ENCODE measurements around the gene SLC38A2. TPM values are rescaled to one million over a fixed set of nuclear protein-coding genes. Genes with fewer than 3 reads are reported as not detected.
A peak's percentile ranks its signal among the peaks of the same experiment; 100 is the strongest.

The SLC38A2 gene
- polyA plus RNA-seq, 1 donor = 91.6 TPM

DNA sequence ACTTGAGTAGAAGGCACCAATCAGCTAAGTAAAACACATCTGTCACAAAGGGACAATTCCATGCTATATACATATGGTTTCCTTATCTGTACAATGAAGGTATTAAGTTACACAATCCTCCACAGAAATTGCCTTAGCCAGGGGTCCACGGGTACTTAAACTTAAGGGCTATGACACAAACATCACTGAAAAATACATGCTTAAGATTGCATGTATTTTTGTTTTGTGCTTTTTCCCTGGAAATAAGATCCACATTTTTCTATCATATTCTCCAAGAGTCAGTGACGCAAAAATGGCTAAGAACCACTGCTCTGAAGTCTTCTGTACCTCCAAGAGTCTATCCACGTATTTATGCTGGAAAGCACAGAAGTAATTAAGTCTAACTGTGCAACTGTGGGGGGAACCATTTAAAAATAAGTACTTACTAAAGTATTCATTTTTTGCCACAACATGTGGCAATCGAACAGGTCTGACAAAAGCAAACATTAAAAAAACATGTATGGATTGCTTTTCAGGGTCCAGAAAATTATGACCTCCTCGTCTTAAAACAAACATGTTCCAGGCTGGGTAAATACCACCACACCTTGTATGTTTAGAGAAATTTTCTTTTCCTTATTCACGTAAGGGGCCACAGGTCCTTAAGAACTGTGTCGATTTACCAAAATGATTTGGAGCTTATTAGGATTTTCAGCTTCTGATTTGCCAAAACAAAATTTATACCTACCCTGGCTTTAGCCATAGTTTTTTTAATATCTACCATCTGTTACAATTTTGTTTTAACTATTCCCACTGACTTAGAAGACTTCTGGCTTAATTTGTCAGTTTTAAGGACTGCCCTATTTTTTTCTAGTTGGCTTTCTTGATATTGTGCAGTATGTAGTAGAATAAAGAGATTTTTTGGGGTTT lies 2.8 kb downstream of the SLC38A2 start:
- Histone ChIP-seq H3K27ac (ENCODE audit: low read length) (peak overlapping the region; percentile 92), H3K9me3 (ENCODE audit: control insufficient read depth, low read depth, low read length) (no peaks in the 10 kb centered on the region), H3K4me3 (ENCODE audit: low read length) (peak overlapping the region; percentile 89), H3K36me3 (ENCODE audit: control insufficient read depth, insufficient read depth, low read length) (peaks cover 40% of the 10 kb centered on the region), H3K4me1 (ENCODE audit: control insufficient read depth, insufficient read depth, low read length) (peaks cover 23% of the 10 kb centered on the region), H3K27me3 (ENCODE audit: control insufficient read depth, insufficient read depth, low read length) (peaks cover 6% of the 10 kb centered on the region)
- DNase-seq = peak in 1 of 2 donors; percentile 53
- WGBS (ENCODE audit: insufficient coverage, low lambda C conversion rate) = 40% methylated on average over 1 of the region's 7 CpGs

DNA sequence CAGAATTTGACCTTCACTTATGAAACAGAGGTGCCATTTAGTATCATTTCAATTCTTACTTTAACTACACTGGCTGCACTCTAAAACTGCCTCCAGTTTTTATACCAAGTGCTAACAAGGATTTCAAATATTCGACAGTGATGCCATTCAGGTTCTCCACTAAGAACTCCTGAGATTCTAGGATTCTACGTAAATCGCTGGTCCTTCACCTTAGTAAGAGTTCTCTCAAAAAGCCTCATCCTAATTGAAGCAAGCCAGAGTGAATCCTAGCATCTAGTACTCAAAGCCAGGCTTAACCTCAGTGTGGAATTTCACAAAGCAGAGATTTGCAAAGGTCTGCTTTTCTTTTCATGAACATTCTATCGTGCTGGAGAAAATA lies 3.5 kb downstream of the SLC38A2 start:
- no CpG with 5 or more reads among the region's 4 CpGs for WGBS (ENCODE audit: insufficient coverage, low lambda C conversion rate)
- Histone ChIP-seq H3K27ac (ENCODE audit: low read length) (no peak overlapping the region), H3K27me3 (ENCODE audit: control insufficient read depth, insufficient read depth, low read length) (peaks cover 5% of the 10 kb centered on the region), H3K36me3 (ENCODE audit: control insufficient read depth, insufficient read depth, low read length) (peaks cover 45% of the 10 kb centered on the region), H3K4me3 (ENCODE audit: low read length) (no peak overlapping the region), H3K9me3 (ENCODE audit: control insufficient read depth, low read depth, low read length) (no peaks in the 10 kb centered on the region), H3K4me1 (ENCODE audit: control insufficient read depth, insufficient read depth, low read length) (peaks cover 22% of the 10 kb centered on the region)
- no peak for DNase-seq

DNA sequence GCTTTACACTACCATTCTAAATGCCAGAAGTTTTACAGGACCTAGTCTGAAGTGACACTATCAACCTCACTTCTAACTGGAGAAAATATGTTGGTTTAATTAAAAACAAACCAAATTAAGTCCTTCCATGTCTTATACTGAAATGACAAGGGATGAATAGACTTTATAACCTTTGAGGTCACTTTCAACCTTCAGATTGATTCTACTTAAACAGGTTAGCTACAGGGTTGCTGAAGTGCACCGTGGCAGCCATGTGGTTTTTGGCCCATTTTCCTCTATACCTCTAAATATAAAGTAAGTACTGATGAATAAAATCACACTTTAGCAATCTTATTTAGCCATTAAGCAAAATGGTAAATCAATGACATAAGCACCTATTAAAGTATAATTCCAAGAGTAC lies 3.9 kb downstream of the SLC38A2 start:
- peaks cover 18% of the 10 kb centered on the region for H3K4me1 ChIP-seq (ENCODE audit: control insufficient read depth, insufficient read depth, low read length)
- H3K27ac ChIP-seq (ENCODE audit: low read length) = no peak overlapping the region
- H3K27me3 ChIP-seq (ENCODE audit: control insufficient read depth, insufficient read depth, low read length) = peaks cover 3% of the 10 kb centered on the region
- no CpG with 5 or more reads among the region's 1 CpG for WGBS (ENCODE audit: insufficient coverage, low lambda C conversion rate)
- no peaks in the 10 kb centered on the region for H3K9me3 ChIP-seq (ENCODE audit: control insufficient read depth, low read depth, low read length)
- peaks cover 49% of the 10 kb centered on the region for H3K36me3 ChIP-seq (ENCODE audit: control insufficient read depth, insufficient read depth, low read length)
- no peak overlapping the region for H3K4me3 ChIP-seq (ENCODE audit: low read length)
- DNase-seq = no peak

DNA sequence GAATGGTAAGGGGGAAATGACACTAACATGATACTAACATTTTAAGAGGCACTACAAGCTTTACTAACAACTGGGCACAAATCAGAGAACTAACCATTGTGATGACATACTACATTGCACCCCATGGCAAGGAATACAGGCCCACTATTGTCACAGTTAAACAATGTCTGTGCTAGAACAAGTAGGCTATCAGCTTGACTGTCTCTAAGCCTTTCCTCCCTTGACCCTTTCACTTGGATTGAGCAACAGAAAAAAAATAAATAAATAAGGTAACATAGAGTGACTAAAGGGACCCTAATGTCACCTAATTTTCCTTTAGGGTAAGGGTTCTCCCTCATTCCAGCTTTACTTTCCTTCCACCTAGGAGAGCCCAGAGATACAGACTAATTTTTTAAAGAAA lies 4.4 kb downstream of the SLC38A2 start:
- H3K27ac ChIP-seq (ENCODE audit: low read length) = no peak overlapping the region
- peaks cover 53% of the 10 kb centered on the region for H3K36me3 ChIP-seq (ENCODE audit: control insufficient read depth, insufficient read depth, low read length)
- H3K27me3 ChIP-seq (ENCODE audit: control insufficient read depth, insufficient read depth, low read length) = no peaks in the 10 kb centered on the region
- H3K4me1 ChIP-seq (ENCODE audit: control insufficient read depth, insufficient read depth, low read length) = peaks cover 15% of the 10 kb centered on the region
- H3K9me3 ChIP-seq (ENCODE audit: control insufficient read depth, low read depth, low read length) = no peaks in the 10 kb centered on the region
- no peak for DNase-seq
- H3K4me3 ChIP-seq (ENCODE audit: low read length) = no peak overlapping the region

DNA sequence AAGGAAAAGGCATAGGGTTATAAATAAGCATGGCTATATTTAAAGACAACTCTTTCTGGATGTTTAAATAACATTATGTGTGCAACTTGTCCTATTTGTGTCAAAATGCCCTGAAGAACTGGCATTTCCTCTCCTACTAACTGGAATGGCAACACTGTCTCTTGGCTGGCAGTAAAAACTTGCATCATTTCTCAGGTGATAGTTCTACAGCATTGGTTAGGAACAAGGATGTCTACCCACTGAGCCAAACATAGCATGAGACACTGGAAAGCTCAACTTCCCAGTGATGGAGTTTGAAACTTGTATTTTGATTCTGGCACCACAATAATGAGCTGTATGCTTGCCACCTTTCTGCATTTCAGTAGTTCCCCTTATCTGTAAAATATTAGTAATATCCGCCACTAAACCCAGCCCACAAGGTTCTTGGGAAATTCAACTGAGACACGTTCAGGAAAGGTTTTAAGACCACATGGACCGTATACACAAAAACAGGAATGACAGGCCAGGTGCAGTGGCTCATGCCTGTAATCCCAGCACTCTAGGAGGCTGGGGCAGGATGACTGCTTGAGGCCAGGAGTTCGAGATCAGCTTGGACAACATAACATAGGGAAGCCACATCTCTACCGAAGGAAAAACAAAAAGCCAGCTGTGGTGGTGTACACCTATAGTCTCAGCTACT lies 5.1 kb downstream of the SLC38A2 start:
- no CpG with 5 or more reads among the region's 5 CpGs for WGBS (ENCODE audit: insufficient coverage, low lambda C conversion rate)
- H3K36me3 ChIP-seq (ENCODE audit: control insufficient read depth, insufficient read depth, low read length) = peaks cover 58% of the 10 kb centered on the region
- no peak overlapping the region for H3K4me3 ChIP-seq (ENCODE audit: low read length)
- no peaks in the 10 kb centered on the region for H3K9me3 ChIP-seq (ENCODE audit: control insufficient read depth, low read depth, low read length)
- no peak for DNase-seq
- peaks cover 15% of the 10 kb centered on the region for H3K4me1 ChIP-seq (ENCODE audit: control insufficient read depth, insufficient read depth, low read length)
- no peak overlapping the region for H3K27ac ChIP-seq (ENCODE audit: low read length)
- no peaks in the 10 kb centered on the region for H3K27me3 ChIP-seq (ENCODE audit: control insufficient read depth, insufficient read depth, low read length)

DNA sequence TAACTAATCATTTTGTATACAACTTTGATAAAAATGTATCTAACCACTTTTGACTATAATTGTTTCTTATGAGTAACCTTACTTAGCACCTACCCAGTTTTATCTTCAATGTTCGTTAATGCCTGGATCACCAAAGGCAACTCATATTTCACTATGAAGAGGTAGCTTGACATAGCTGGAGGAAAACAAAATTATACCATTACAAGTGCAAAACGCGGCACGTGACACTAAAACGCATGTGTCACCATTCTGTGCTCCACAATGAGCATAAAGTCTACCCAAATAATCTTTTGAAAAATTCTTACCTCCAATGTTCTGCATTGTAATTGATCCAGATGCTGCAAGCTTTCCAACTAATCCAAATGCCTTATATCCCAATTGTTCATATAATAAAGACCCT lies 5.8 kb downstream of the SLC38A2 start:
- H3K4me1 ChIP-seq (ENCODE audit: control insufficient read depth, insufficient read depth, low read length) = peaks cover 15% of the 10 kb centered on the region
- H3K27ac ChIP-seq (ENCODE audit: low read length) = no peak overlapping the region
- H3K36me3 ChIP-seq (ENCODE audit: control insufficient read depth, insufficient read depth, low read length) = peaks cover 60% of the 10 kb centered on the region
- no peak overlapping the region for H3K4me3 ChIP-seq (ENCODE audit: low read length)
- DNase-seq = no peak
- H3K27me3 ChIP-seq (ENCODE audit: control insufficient read depth, insufficient read depth, low read length) = no peaks in the 10 kb centered on the region
- 97% methylated on average over 5 of the region's 5 CpGs for WGBS (ENCODE audit: insufficient coverage, low lambda C conversion rate)
- H3K9me3 ChIP-seq (ENCODE audit: control insufficient read depth, low read depth, low read length) = no peaks in the 10 kb centered on the region

DNA sequence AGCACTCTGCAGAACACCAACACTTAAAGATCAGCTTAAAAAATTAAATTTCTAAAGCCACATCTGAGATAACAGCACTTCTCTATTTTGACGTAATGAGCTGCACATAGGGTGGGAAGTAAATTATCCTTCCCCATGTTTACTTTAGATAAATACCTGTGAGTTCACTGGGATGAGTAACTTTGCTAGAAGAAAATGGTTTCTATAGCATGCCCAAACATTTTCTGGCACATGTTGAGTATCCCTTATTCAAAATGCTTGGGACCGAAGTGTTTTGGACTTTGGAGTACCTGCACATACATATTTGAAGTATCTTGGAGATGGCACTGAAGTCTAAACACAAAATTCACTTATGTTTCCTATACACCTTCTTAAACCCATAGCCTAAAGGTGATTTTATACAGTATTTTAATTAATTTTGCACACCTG lies 6.6 kb downstream of the SLC38A2 start:
- WGBS (ENCODE audit: insufficient coverage, low lambda C conversion rate) = no CpG with 5 or more reads among the region's 2 CpGs
- Histone ChIP-seq H3K9me3 (ENCODE audit: control insufficient read depth, low read depth, low read length) (no peaks in the 10 kb centered on the region), H3K27me3 (ENCODE audit: control insufficient read depth, insufficient read depth, low read length) (no peaks in the 10 kb centered on the region), H3K36me3 (ENCODE audit: control insufficient read depth, insufficient read depth, low read length) (peaks cover 63% of the 10 kb centered on the region), H3K27ac (ENCODE audit: low read length) (no peak overlapping the region), H3K4me3 (ENCODE audit: low read length) (no peak overlapping the region), H3K4me1 (ENCODE audit: control insufficient read depth, insufficient read depth, low read length) (peaks cover 15% of the 10 kb centered on the region)
- no peak for DNase-seq

- DNase-seq = peak in 1 of 2 donors; percentile 76
Measured at GRCh38 chr12:46364777-46365580, 7.6 kb downstream of the SLC38A2 start.

DNA sequence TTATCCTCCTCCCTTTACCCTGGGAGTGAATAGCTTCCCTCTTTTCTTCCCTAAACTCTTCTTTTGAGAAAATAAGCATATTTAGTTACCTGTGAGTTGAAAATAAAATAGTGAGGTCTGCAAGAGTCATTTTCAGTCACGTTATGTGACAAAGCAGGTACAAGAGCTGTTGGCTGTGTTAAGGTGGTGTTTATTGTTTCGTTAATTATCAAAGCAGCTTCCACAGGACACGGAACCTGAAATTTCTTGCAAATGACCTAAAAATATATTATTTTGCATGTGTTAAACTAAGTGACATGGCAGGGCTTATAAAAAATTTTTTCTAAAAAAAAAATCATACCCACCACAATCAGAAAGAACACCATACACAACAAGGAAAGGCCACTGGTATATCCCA lies 8.3 kb downstream of the SLC38A2 start:
- Histone ChIP-seq H3K27ac (ENCODE audit: low read length) (no peak overlapping the region), H3K27me3 (ENCODE audit: control insufficient read depth, insufficient read depth, low read length) (no peaks in the 10 kb centered on the region), H3K4me1 (ENCODE audit: control insufficient read depth, insufficient read depth, low read length) (peaks cover 13% of the 10 kb centered on the region), H3K4me3 (ENCODE audit: low read length) (no peak overlapping the region), H3K36me3 (ENCODE audit: control insufficient read depth, insufficient read depth, low read length) (peaks cover 70% of the 10 kb centered on the region), H3K9me3 (ENCODE audit: control insufficient read depth, low read depth, low read length) (no peaks in the 10 kb centered on the region)
- DNase-seq = no peak
- 100% methylated on average over 2 of the region's 3 CpGs for WGBS (ENCODE audit: insufficient coverage, low lambda C conversion rate)

More at GRCh38 chr12:46364777-46365580, 7.6 kb downstream of the SLC38A2 start:
- no peak overlapping the region for H3K4me3 ChIP-seq (ENCODE audit: low read length)
- H3K9me3 ChIP-seq (ENCODE audit: control insufficient read depth, low read depth, low read length) = no peaks in the 10 kb centered on the region
- 0% methylated on average over 1 of the region's 3 CpGs for WGBS (ENCODE audit: insufficient coverage, low lambda C conversion rate)
- peaks cover 15% of the 10 kb centered on the region for H3K4me1 ChIP-seq (ENCODE audit: control insufficient read depth, insufficient read depth, low read length)
- H3K27ac ChIP-seq (ENCODE audit: low read length) = no peak overlapping the region
- H3K36me3 ChIP-seq (ENCODE audit: control insufficient read depth, insufficient read depth, low read length) = peaks cover 67% of the 10 kb centered on the region
- H3K27me3 ChIP-seq (ENCODE audit: control insufficient read depth, insufficient read depth, low read length) = no peaks in the 10 kb centered on the region

- 93% methylated on average over 9 of the region's 9 CpGs for WGBS (ENCODE audit: insufficient coverage, low lambda C conversion rate)
- peaks cover 72% of the 10 kb centered on the region for H3K36me3 ChIP-seq (ENCODE audit: control insufficient read depth, insufficient read depth, low read length)
- no peaks in the 10 kb centered on the region for H3K27me3 ChIP-seq (ENCODE audit: control insufficient read depth, insufficient read depth, low read length)
- peaks cover 7% of the 10 kb centered on the region for H3K4me1 ChIP-seq (ENCODE audit: control insufficient read depth, insufficient read depth, low read length)
- no peaks in the 10 kb centered on the region for H3K9me3 ChIP-seq (ENCODE audit: control insufficient read depth, low read depth, low read length)
- no peak for DNase-seq
- no peak overlapping the region for H3K27ac ChIP-seq (ENCODE audit: low read length)
- H3K4me3 ChIP-seq (ENCODE audit: low read length) = no peak overlapping the region
Measured at GRCh38 chr12:46363582-46364299, 8.8 kb downstream of the SLC38A2 start.

Data from large intestine (tissue), 3 donors.